Measurements from ENCODE around the gene AATF.

Gene AATF

GRCh38 chr17:37050920-37051319 lies 102.2 kb downstream of the AATF start:
- Histone ChIP-seq H3K9ac (ENCODE audit: low read length) (no peak overlapping the region), H3K9me2 (ENCODE audit: low read depth, low read length) (no peaks in the 10 kb centered on the region), H3K4me1 (ENCODE audit: insufficient read depth, low read length, severe bottlenecking) (no peaks in the 10 kb centered on the region), H3K36me3 (ENCODE audit: insufficient read depth, low read length) (peaks cover 20% of the 10 kb centered on the region; the same call in 1 of the 2 replicates), H3F3A (ENCODE audit: insufficient read depth, low read length) (no peaks in the 10 kb centered on the region), H2AFZ (ENCODE audit: low read length) (no peak overlapping the region), H4K20me1 (ENCODE audit: insufficient read depth, low read length) (no peaks in the 10 kb centered on the region), H3K9me3 (ENCODE audit: low read length) (no peaks in the 10 kb centered on the region), H3K4me2 (ENCODE audit: low read length) (no peak overlapping the region), H3K27me3 (ENCODE audit: insufficient read depth, low read length) (no peaks in the 10 kb centered on the region), H3K79me2 (ENCODE audit: insufficient read depth, low read length) (no peaks in the 10 kb centered on the region), H3K4me3 (ENCODE audit: low read depth, low read length, poor library complexity, severe bottlenecking) (no peak overlapping the region), H3K27ac (ENCODE audit: low read depth, low read length, poor library complexity, severe bottlenecking) (no peak overlapping the region)
- TF ChIP-seq EZH2 (IDR thresholded peaks at IDR 0.05; ENCODE audit: borderline replicate concordance, low read length): no peak
- TF ChIP-seq, protein P1, sequence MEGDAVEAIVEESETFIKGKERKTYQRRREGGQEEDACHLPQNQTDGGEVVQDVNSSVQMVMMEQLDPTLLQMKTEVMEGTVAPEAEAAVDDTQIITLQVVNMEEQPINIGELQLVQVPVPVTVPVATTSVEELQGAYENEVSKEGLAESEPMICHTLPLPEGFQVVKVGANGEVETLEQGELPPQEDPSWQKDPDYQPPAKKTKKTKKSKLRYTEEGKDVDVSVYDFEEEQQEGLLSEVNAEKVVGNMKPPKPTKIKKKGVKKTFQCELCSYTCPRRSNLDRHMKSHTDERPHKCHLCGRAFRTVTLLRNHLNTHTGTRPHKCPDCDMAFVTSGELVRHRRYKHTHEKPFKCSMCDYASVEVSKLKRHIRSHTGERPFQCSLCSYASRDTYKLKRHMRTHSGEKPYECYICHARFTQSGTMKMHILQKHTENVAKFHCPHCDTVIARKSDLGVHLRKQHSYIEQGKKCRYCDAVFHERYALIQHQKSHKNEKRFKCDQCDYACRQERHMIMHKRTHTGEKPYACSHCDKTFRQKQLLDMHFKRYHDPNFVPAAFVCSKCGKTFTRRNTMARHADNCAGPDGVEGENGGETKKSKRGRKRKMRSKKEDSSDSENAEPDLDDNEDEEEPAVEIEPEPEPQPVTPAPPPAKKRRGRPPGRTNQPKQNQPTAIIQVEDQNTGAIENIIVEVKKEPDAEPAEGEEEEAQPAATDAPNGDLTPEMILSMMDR (IDR thresholded peaks at IDR 0.05; ENCODE audit: low read length): no peak

DNA sequence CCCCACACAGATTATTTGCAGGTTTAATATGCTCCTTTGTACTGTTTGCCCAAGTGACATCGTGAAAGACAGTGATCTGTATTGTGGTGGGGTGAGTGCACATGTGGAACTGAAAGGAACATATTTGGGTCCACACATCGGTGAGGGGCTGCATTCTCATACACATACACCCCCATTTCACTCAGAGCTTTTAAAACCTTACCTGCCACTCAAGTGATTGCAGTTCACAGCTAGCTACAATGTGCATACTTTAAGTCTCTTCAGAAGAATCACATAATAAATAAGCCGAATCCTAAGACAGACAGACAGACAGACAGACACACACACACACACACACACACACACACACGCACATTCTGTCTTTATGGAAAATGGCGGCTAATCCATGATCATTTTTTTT lies 102.6 kb downstream of the AATF start:
- Histone ChIP-seq H3K9ac (ENCODE audit: low read length) (no peak overlapping the region), H2AFZ (ENCODE audit: low read length) (no peak overlapping the region), H3K79me2 (ENCODE audit: insufficient read depth, low read length) (no peaks in the 10 kb centered on the region), H3K27me3 (ENCODE audit: insufficient read depth, low read length) (no peaks in the 10 kb centered on the region), H3K4me1 (ENCODE audit: insufficient read depth, low read length, severe bottlenecking) (no peaks in the 10 kb centered on the region), H3K36me3 (ENCODE audit: insufficient read depth, low read length) (peaks cover 23% of the 10 kb centered on the region), H3K9me3 (ENCODE audit: low read length) (no peaks in the 10 kb centered on the region), H3K27ac (ENCODE audit: low read depth, low read length, poor library complexity, severe bottlenecking) (no peak overlapping the region), H3K4me3 (ENCODE audit: low read depth, low read length, poor library complexity, severe bottlenecking) (no peak overlapping the region), H3F3A (ENCODE audit: insufficient read depth, low read length) (no peaks in the 10 kb centered on the region), H3K4me2 (ENCODE audit: low read length) (no peak overlapping the region), H3K9me2 (ENCODE audit: low read depth, low read length) (no peaks in the 10 kb centered on the region), H4K20me1 (ENCODE audit: insufficient read depth, low read length) (no peaks in the 10 kb centered on the region)
- TF ChIP-seq EZH2 (IDR thresholded peaks at IDR 0.05; ENCODE audit: borderline replicate concordance, low read length): no peak
- TF ChIP-seq, protein P1 (IDR thresholded peaks at IDR 0.05; ENCODE audit: low read length): no peak

DNA sequence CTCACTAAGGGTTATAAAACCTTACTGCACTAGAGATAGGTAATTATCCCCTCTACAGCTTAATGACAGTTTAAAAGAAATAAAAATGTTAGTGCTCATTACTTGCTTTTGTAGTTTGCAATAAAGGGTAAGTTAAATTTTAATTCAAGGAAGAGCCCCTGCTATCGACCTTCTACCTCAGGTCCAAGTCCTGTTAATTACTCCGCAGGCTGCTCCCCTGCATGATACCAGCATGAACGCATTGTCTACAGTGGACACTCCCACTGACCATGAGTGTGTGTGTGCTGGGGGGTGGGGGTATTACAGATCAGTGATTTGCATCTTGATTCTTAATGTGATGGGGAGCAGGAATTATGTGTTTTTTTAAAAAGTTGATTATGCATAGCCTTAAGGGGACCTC lies 103.1 kb downstream of the AATF start:
- Histone ChIP-seq H3K4me3 (ENCODE audit: low read depth, low read length, poor library complexity, severe bottlenecking) (no peak overlapping the region), H3K36me3 (ENCODE audit: insufficient read depth, low read length) (peaks cover 28% of the 10 kb centered on the region), H3F3A (ENCODE audit: insufficient read depth, low read length) (no peaks in the 10 kb centered on the region), H2AFZ (ENCODE audit: low read length) (no peak overlapping the region), H3K9me2 (ENCODE audit: low read depth, low read length) (no peaks in the 10 kb centered on the region), H3K9ac (ENCODE audit: low read length) (no peak overlapping the region), H3K27ac (ENCODE audit: low read depth, low read length, poor library complexity, severe bottlenecking) (no peak overlapping the region), H3K9me3 (ENCODE audit: low read length) (no peaks in the 10 kb centered on the region), H3K79me2 (ENCODE audit: insufficient read depth, low read length) (no peaks in the 10 kb centered on the region), H3K27me3 (ENCODE audit: insufficient read depth, low read length) (no peaks in the 10 kb centered on the region), H4K20me1 (ENCODE audit: insufficient read depth, low read length) (no peaks in the 10 kb centered on the region), H3K4me2 (ENCODE audit: low read length) (no peak overlapping the region), H3K4me1 (ENCODE audit: insufficient read depth, low read length, severe bottlenecking) (no peaks in the 10 kb centered on the region)
- TF ChIP-seq, protein P1 (IDR thresholded peaks at IDR 0.05; ENCODE audit: low read length): no peak
- no peak for TF ChIP-seq EZH2 (IDR thresholded peaks at IDR 0.05; ENCODE audit: borderline replicate concordance, low read length)
